NCI-H2107 (cell line): ENCODE results near the gene TEKTIP1.
"Not testable (repeated sequence)": the region's sequence is repeated elsewhere in the genome, so short reads cannot be mapped to it uniquely, and the experiment has no call there.

ENCODE experiments used
- DNase-seq: peaks from one replicate; lab custom pipeline; 2025; lab: John Stamatoyannopoulos, UW

Gene TEKTIP1

DNA sequence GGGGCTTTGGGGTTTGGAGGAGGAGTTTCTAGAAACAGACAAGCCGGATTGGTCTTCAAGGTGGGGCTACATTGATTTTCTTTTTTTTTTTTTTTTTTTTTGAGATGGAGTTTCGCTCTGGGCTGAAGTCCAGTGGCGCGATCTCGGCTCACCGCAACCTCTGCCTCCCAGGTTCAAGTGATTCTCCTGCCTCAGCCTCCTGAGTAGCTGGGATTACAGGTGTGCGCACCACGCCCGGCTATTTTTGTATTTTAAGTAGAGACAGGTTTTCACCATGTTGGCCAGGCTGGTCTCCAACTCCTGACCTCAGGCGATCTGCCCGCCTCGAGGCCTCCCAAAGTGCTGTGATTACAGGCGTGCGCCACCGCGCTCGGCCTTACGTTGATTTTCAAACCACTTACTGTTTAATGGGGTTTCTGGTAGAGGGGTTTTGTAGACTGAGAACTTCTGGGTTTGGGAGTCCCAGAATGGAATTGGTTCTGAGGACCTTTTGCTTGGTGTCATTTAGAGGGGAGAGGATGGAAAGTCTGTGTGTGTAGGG is 30.8 kb upstream of the TEKTIP1 start:
- not testable (repeated sequence) for DNase-seq

- no peak for DNase-seq
Observed at GRCh38 chr19:3508771-3509535, 30.0 kb upstream of the TEKTIP1 start.

DNA sequence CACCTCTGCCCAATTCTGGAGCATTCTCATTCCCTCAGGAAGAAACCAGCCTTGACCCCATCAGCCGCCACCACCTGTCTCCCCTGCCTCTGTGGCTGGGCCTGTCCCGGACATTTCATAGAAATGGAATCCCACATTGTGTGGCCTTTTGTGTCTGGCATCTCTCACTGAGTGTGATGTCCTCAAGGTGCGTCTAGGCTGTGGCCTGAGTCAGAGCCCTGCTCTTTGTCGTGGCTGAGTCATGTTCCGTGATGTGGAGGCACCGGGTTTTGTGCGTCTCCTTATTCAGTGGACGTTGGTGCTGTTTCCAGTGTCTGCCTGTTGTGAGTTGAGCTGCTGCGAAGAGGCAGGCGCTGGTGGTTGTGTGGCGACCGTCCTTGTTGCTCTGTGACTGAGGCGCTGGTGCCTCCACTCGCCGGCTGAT is 29.4 kb upstream of the TEKTIP1 start:
- no peak for DNase-seq

DNA sequence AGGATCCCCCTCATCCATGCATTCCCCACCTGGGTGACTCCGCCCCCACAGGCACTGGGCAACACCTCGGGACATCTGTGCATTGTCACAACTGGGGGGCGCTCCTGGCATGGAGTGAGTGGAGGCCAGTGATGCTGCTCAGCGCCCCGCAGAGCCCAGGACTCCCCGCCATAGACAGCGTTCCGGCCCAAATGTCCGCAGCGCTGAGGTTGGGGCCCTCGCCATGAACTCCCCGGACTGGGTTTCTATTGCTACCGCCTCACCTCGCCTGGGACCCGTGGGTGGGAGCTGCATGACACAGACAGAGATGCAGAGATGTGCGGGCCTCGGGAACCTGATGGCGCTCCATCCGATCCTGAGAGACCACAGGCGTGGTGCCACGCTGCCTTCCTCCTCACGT is 28.2 kb upstream of the TEKTIP1 start:
- no peak for DNase-seq

DNA sequence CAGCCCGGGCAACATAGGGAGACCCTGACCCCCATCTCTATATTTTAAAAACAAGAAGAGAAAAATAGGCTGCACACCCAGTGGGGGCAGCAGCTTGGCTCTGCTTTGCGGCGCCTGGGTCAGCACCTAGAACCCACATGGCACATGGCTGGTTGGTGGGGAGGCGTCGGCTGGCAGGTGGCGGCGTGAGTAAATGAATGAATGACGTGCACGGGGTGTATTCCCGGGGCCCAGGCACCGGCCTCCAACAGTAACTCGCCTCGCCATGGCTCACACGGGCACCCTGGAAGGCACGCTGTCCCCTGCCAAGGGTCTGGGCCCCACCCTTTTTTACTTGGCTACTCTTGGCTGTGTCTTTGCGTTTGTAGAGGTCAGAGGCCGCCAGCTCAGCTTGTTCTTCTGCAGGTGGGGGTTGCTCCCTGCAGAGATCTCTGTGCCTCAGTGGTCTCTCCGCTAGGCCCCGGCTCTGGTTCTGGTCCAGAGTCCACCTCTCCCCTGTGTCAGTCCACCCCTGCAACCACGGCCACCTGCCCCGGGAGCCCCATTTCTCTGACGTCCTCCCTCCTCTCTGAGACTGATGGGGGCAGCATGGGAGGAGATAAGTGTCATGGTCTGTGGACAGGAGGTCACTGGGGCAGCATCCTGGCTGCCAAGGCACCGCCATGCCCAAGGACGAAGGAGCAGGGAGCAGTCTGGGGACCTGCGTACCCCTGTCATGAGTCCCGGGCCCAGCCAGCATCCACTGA is 27.3 kb upstream of the TEKTIP1 start:
- DNase-seq: no peak

- no peak for DNase-seq
Observed at GRCh38 chr19:3512562-3513228, 26.3 kb upstream of the TEKTIP1 start.

DNA sequence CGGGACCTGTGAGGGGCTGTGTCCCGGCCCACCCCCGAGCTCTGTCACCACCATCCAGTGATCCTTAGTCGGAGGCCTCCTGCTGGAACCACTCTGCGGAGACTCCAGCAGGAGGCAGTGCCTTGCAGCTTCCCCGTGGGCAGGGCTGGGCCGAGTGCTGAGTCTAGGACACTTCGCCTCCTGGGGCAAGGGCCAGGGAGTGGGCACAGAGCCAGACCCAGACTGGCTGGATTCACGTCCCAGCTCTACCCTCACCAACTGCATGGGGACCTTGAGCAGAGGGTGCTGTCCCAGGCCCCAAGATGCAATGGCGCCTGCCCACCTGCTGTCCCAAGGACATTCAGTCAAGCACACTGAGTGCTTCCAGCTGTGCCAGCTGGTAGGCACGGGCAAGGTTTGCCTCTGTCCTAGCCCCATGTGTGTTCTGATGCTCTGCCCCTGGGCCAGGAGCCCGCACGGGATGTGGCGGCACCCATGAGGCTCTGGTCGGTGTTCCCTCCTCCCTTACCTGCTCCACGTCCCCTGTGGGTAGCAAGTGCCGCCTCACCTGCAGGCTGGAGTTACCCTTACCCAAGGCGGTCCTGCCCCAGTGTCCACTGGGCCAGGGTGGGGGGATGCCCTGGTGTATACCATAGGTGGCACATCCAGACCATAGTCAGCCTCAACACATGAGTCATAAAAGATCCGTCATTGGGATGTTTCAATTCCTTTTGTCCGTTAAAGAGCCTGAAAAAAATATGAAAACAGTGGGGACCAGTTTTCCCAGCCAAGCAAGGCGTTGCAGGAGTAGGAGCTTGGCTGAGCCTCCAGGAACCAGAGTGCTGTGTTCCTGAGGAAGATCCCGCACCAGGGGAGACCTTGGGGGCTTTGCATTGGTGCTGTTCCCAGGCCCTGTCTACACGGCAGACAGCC is 25.5 kb upstream of the TEKTIP1 start:
- no peak for DNase-seq

DNA sequence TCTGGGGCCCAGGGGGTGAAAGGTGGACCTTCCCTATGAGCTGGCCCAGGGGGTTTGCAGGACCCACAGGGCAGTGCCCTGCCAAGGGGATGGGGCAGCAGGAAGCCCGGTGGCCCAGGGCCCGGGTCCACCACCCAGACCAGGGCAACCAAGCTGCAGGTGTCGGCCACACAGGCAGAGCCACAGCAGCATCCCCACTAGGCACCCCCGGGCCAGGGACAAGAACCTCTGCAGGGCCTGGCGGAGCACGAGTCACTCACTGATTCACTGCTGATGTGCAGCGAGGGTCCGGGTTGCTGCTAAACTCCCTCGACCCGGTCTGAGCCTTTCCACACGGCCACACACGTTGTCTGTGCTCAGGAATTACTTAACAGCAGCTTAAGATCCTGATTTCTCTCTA is 24.0 kb upstream of the TEKTIP1 start:
- no peak for DNase-seq

DNA sequence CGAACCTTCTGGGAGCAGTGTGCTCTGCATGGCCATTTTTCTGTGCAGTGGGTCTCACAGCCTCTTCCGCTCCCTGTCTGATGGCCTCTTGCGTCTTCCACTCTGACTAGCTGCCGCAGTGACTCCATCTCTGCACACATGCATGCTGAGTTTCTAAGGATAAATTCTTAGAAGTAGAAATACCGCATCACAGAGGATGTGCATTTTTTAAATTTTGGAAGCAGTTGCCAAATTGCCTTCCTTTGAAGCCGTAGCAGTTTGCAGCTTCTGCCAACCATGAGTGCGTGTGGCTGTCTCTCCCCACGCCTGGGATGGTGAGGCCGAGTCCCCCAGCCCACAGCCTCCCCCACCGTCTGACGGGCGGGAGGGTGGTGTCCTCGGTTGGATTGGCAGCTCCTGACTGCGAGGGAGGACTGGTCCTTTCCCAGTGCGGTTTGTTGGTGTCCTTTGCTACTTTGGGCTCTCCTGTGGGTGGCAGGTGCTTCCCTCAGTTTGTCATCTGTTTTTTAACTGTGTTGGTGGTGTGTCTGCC is 23.0 kb upstream of the TEKTIP1 start:
- no peak for DNase-seq

DNA sequence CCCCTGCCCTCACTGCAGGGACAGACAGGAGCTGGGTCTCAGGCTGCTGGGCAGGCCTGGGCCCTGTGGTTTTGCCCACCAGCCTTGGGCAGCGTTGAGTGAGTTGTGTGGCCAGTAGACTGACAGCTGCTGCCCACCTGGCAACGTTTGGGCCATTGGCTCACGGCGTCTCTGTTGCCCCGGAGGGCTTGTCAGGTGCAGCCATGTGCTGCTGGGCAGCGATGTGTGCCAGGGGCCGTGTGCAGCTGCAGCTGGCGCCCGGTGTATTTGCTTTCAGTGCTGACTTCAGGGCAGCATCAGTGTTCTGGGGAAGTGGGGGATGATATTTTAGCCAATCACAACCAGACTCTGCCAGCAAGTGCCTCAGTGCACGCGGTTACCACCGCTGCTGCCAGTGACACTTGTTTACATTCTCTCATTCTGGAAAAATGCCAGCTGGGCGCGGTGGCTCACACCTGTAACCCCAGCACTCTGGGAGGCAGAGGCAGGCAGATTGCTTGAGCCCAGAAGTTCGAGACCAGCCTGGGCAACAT is 22.2 kb upstream of the TEKTIP1 start:
- peak; percentile 75 for DNase-seq

GRCh38 chr19:3517638-3518037 is 21.3 kb upstream of the TEKTIP1 start:
- no peak for DNase-seq

DNA sequence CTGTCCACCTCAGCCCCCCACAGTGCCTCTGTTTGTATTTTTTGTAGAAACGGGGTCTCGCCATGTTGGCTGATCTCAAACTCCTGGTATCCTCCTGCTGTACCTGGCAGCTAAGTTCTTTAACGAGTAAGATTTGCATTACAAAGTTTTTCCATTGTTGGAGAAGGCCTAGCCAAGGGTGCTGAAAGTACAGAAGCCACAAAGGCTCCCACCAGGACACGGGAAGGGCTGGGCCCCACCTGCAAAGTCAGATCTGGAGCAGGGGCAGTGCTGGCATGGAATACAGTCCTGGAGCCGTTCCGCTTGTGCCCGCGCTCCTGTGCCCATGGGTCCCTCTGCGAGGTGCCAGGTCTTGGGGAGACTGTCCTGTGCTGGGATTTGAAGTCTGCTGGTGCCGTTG is 20.7 kb upstream of the TEKTIP1 start:
- no peak for DNase-seq

DNA sequence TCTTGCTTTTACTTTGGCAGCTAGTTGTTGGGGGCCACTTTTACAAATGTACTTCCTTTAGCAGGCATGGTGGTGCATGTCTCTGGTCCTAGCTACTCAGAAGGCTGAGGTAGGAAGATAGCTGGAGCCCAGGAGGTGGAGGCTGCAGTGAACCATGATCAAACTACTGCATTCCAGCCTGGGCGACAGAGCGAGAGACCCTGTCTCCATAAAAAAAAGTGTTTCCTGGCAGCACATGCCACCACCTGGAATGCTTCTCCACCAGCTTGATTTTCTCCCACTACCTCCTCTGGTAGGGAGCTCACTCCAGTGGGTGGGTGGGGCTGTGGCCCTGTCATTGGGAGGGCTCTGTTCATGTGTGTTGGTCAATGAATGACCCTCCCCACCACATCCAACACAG is 20.3 kb upstream of the TEKTIP1 start:
- DNase-seq: no peak

DNA sequence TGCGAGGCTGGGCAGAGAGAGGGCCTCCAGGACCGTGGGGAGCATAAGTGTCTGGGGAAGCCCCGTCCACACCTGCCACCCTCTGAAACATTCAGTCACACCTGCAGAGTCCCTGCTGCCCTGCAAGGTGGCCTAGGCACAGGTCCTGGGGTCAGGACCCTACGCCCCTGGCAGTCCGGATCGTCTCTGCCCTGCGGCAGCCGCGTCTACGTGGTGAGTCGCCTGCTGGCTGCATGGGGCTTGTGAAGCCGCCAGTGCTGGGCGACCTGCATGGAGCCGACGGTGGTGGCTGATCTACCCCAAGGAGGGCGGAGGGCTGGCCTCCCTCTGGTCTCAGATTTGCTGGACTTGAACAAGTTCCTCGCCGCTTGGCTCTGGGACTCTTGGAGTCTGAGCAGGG is 19.8 kb upstream of the TEKTIP1 start:
- no peak for DNase-seq

DNA sequence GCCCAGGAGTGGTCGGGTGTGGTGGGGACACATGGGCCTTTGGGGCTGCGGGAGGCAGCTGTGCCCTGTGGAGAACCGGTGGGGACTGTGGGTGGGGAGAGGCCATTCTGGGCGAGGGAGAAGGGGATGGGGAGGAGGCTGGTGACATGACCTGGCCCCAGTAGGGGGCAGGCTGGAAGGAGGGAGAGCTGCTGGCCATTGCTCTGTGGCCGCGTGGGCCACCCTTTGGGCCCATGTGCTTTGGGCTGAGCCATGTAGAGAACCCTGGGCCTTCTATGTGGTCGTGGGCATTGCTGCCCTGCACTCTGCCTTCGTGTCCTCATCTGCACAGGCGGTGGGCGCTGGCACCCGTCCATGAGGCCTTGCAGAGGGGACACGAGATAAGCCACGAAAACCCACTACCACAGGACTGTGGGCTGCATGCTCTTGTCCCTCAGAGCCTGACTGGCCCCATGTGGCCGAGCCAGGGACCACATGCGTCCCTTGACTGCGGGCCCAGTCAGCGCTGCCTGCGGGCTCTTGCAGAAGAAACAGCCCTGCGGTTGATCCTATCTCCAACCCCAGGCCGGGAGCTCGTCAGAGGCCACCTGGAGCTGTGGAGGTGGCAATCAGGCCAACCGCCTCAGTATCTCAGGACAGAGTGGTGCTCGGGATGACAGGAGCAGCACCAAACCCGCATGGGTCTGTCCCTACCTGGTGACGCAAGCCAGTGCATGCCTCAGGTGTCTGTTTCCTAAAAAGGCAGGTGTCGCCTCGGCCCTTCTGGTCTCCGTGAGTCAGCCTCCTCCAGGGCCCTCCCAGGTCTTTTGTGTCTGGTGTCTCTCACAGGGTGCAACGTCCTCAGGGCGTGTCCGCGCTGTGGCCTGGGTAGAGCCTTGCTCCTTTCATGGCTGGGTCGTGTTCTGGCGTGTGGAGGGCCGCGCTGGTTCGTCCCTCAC is 18.5 kb upstream of the TEKTIP1 start:
- peak; percentile 86 for DNase-seq

DNA sequence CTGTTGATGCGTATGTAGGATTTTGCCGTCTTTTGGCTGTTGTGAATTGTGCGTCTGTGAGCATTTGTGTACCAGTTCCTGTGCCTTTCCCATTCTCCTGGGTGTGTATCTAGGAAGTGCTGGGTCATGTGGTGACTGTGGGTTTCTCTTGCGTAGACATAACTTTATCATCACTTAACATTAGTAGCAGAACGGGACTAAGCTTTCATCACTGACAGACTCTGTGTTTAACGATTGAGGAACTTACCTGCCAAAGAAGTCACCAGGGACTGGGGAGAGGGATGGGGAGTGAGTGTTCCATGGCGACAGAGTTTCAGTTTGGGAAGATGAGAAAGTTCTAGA is 17.9 kb upstream of the TEKTIP1 start:
- no peak for DNase-seq

DNA sequence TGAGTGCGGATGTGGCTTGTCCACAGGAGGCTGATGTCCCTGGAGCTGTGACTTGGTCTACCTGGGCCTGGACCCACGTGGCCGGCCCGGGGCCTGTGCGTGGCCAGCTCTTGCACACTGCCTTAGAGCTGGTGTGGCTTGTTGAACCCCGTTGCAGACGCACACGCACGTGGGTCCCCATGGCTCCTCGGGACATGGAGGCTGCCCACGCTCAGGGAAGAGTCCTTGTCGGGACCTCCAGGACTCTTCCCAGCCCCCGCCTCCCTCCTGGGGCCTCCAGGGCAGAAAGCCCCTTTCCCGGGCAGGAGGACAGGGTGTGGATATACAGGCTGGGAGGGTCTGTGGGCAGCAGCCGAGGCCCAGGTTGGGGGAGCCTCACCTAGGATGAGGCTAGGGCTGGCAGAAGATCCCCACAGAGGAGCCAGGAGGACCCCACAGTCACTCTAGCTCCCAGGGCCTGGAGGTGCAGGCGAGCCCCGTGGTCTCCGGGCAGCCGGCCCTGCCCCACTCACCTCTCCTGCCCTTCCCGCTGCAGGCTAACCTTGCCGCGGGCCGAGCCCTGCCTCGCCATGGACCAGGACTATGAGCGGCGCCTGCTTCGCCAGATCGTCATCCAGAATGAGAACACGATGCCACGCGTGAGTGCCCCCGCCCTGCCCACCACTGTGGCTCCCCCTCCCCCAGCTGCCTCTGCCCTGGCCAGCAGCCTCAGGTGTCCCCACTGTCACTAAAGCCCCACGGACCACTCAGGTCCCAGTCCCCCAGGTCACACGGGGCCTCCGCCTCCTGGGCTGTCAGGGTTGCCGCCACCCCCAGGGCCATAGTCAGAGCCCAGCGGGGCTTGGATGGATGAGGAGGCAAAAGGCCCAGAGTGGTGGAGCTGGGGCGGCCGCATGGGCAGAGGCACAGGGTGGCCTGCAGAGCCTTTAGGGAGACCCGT is 16.3 kb upstream of the TEKTIP1 start:
- DNase-seq: no peak

DNA sequence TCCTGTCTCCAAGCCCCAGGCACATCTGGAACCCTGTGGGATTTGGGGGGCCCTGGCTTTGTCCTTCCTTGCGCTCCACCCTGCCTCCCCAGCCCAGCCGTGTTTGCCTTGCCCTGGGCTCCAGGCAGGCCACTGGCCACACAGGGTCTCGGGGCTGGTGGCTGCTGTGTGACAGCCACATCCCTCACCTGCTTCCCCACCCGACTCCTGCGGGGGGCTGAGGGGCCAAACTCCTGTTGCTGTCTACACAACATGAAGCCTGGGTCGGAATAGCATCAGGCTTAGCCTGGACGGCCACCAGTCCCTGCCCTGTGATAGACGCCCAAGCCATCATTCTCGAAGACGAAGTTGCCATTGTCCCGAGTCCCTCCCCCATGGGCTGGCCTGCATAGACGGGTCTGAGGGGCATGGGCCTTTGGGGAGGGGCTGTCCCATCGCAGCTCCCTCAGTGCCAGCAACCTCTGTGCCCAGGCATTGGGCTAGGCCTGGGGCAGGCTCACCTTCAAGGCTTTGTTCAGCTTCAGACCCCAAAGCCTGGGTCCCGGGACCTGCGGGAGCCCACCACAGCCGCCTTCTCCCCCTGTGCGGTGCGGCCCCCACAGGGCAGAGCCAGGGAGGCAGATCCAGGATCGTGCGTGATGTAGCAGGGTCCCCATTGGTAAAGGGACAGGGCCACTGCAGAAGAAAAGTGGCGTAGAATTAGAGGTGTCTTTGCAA is 15.5 kb upstream of the TEKTIP1 start:
- no peak for DNase-seq
